B cell (primary cell): ENCODE data around the gene S100A16. TPM values are rescaled to one million over a fixed set of nuclear protein-coding genes. Genes with fewer than 3 reads are reported as not detected.

ENCODE experiments used
- ATAC-seq: fragments of 200-7000 bp; cut with Tn5 transposase; one replicate; pipeline ENCODE4 v1.10.0; 2021; ENCODE audit warnings: low read depth, mild to moderate bottlenecking, moderate number of reproducible peaks, moderate library complexity
- CTCF ChIA-PET: fragments of 350-600 bp; sonication (Branson Sonifier 250); formaldehyde crosslinking; loops from one replicate; lab custom pipeline; 2021; ENCODE audit warnings: antibody characterized with exemption, inconsistent platforms; lab: Charles Lee
- POLR2A ChIA-PET: fragments of 350-600 bp; sonication (Branson Sonifier 250); formaldehyde crosslinking; loops from one replicate; lab custom pipeline; 2021; ENCODE audit warnings: antibody characterized with exemption; lab: Charles Lee
- DNase-seq: peaks from one replicate; pipeline ENCODE4 v3.0.0; 2013
- H2AFZ ChIP-seq: 2 replicates; pipeline ENCODE4 v1.6.1; 2012; ENCODE audit warnings: mild to moderate bottlenecking, low read depth, low read length; ENCODE audit not compliant: insufficient read depth, poor library complexity, severe bottlenecking
- H3K27ac ChIP-seq, 2 donors: 1 replicate in 1 of 2; 2 replicates in 1 of 2; pipeline ENCODE4 v1.5.1; 2012 to 2013; ENCODE audit warnings: low read length in 2 of 2, mild to moderate bottlenecking in 2 of 2, moderate library complexity in 1 of 2
- H3K27me3 ChIP-seq, 4 experiments: fragments of 200-600 bp in 1 of 4; sonication (generic) in 1 of 4; replicated peaks in 1 of 4; 1 replicate in 2 of 4; 2 replicates in 2 of 4; pipeline versions ENCODE4 v1.6.1 to v1.7.0; 2013 to 2016; ENCODE audit warnings: low read length in 3 of 4, mild to moderate bottlenecking in 2 of 4, mixed read lengths in 1 of 4, moderate library complexity in 1 of 4; ENCODE audit not compliant: insufficient read depth in 4 of 4, control insufficient read depth in 3 of 4; ENCODE audit errors: control extremely low read depth in 1 of 4
- H3K36me3 ChIP-seq, 2 experiments: replicated peaks in 1 of 2; 1 replicate in 1 of 2; 2 replicates in 1 of 2; pipeline versions ENCODE4 v1.6.1 to v1.7.1; 2013; ENCODE audit warnings: low read length in 1 of 2; ENCODE audit not compliant: insufficient read depth in 2 of 2, control insufficient read depth in 1 of 2; ENCODE audit errors: control extremely low read depth in 1 of 2, extremely low read depth in 1 of 2
- H3K4me1 ChIP-seq, 2 donors: fragments of 200-600 bp in 1 of 2; sonication (generic) in 1 of 2; 1 replicate in 1 of 2; 2 replicates in 1 of 2; pipeline versions ENCODE4 v1.5.1 to v1.6.1; 2013 to 2017; ENCODE audit warnings: low read length in 2 of 2; ENCODE audit not compliant: control insufficient read depth in 2 of 2, insufficient read depth in 2 of 2
- H3K4me2 ChIP-seq: replicated peaks from 2 replicates; pipeline ENCODE3; 2012; ENCODE audit warnings: mild to moderate bottlenecking, low read depth, low read length; ENCODE audit not compliant: poor library complexity, severe bottlenecking
- H3K4me3 ChIP-seq, 5 experiments: fragments of 200-600 bp in 1 of 5; sonication (generic) in 1 of 5; 1 replicate in 3 of 5; 2 replicates in 2 of 5; pipeline versions ENCODE4 v1.5.1 to v1.7.0; 2011 to 2016; ENCODE audit warnings: low read length in 4 of 5, mild to moderate bottlenecking in 4 of 5, low read depth in 2 of 5, control low read depth in 1 of 5, moderate library complexity in 1 of 5; ENCODE audit not compliant: insufficient read depth in 1 of 5; ENCODE audit errors: control extremely low read depth in 1 of 5, extremely low read depth in 1 of 5
- H3K79me2 ChIP-seq: fragments of 200-600 bp; sonication (generic); one replicate; pipeline ENCODE4 v1.6.0; 2016; ENCODE audit warnings: low read length; ENCODE audit not compliant: control insufficient read depth, insufficient read depth
- H3K9ac ChIP-seq: fragments of 200-600 bp; sonication (generic); 2 replicates; pipeline ENCODE4 v1.6.1; 2017; ENCODE audit warnings: mild to moderate bottlenecking, low read length, moderate library complexity
- H3K9me3 ChIP-seq, 3 donors: one replicate each; pipeline versions ENCODE4 v1.6.1 to v1.7.1; 2013; ENCODE audit warnings: low read length in 2 of 3; ENCODE audit not compliant: control insufficient read depth in 2 of 3, insufficient read depth in 1 of 3; ENCODE audit errors: control extremely low read depth in 1 of 3
- H4K20me1 ChIP-seq: 2 replicates; pipeline ENCODE4 v1.6.0; 2012; ENCODE audit warnings: mild to moderate bottlenecking, low read length; ENCODE audit not compliant: insufficient read depth, control insufficient read depth, poor library complexity, severe bottlenecking
- H3K27ac Mint-ChIP-seq: one replicate; pipeline ENCODE4 v1.8.0; 2021; ENCODE audit warnings: mixed read lengths
- H3K27me3 Mint-ChIP-seq: one replicate; pipeline ENCODE4 v1.8.0; 2021; ENCODE audit warnings: mixed read lengths
- H3K4me1 Mint-ChIP-seq: one replicate; pipeline ENCODE4 v1.8.0; 2021; ENCODE audit warnings: mixed read lengths
- H3K4me3 Mint-ChIP-seq: one replicate; pipeline ENCODE4 v1.8.0; 2021; ENCODE audit warnings: mixed read lengths
- H3K9me3 Mint-ChIP-seq: one replicate; pipeline ENCODE4 v1.8.0; 2022; ENCODE audit warnings: mixed read lengths; ENCODE audit not compliant: insufficient read depth
- CTCF ChIP-seq: fragments of 200-600 bp; IDR thresholded peaks from one replicate; pipeline ENCODE4 v1.8.0; 2022; ENCODE audit warnings: antibody characterized with exemption, mild to moderate bottlenecking
- EZH2 ChIP-seq: IDR thresholded peaks from 2 replicates; pipeline ENCODE4 v1.6.1; 2012; ENCODE audit warnings: borderline replicate concordance, low read depth, mild to moderate bottlenecking, moderate library complexity, low read length; ENCODE audit not compliant: insufficient read depth, poor library complexity, severe bottlenecking
- WGBS: methylation state at CpG from one replicate; pipeline ENCODE4 v1.1.5; 2013; ENCODE audit warnings: missing lambda C conversion rate; ENCODE audit not compliant: insufficient coverage; 5-methylcytosine and 5-hydroxymethylcytosine counted together
- intact Hi-C: fragments of 100-400 bp; cut with micrococcal nuclease; formaldehyde crosslinking; loops from one replicate; pipeline ENCODE4 v1.10.0; 2022
- polyA plus RNA-seq: library from polyadenylated mRNA; depleted of rRNA; stranded (reverse); fragments of >200 nt; gene quantifications from 2 replicates; pipeline ENCODE4 v1.2.3, GENCODE V29; 2012
- total RNA-seq, 2 donors: library from RNA; stranded (reverse); fragments of 120-200 nt in 1 of 2; gene quantifications; 1 replicate in 1 of 2; 2 replicates in 1 of 2; pipeline versions ENCODE4 v1.2.3 to v1.2.4, GENCODE V29; 2013 to 2022

S100A16 gene
- total and polyA plus RNA-seq, 2 donors (not counting 1 experiment from before 2014, with no cell fraction given) = not detected

- ChIA-PET CTCF (interaction anchor here (0.6 to 2.8 kb wide), 10 partner anchors 16 to 419 kb away, joined by 3 to 36 read pairs (median 5); partner anchors contain the start of genes DENND4B, RAB13, S100A4 and S100A5), POLR2A (interaction anchor here (0.6 to 1.9 kb wide), 8 partner anchors 12 to 67 kb away, joined by 3 to 8 read pairs (median 4); partner anchors contain the start of genes CHTOP, S100A5 and S100A6)
- peak overlapping the region; percentile 72 for H2AFZ ChIP-seq
- DNase-seq (peak; percentile 50), ATAC-seq (peak; percentile 80)
- Mint-ChIP-seq H3K4me1 (peaks cover 30% of the 10 kb centered on the region), H3K27ac (peak overlapping the region; percentile 85), H3K4me3 (peak overlapping the region; percentile 55), H3K27me3 (peaks cover 7% of the 10 kb centered on the region), H3K9me3 (no peaks in the 10 kb centered on the region)
- TF ChIP-seq EZH2 (no peak), CTCF (no peak)
- no peaks in the 10 kb centered on the region for H3K79me2 ChIP-seq
- peaks cover 12 to 28% of the 10 kb centered on the region in 2 donors for H3K4me1 ChIP-seq
- intact Hi-C loops = no loop called here
- H3K9me3 ChIP-seq = no peaks in the 10 kb centered on the region
- peaks cover 0 to 2% (median 0%) of the 10 kb centered on the region in 4 experiments for H3K27me3 ChIP-seq
- H3K4me2 ChIP-seq = peak overlapping the region; percentile 58
- H3K36me3 ChIP-seq = no peaks in the 10 kb centered on the region
- no peak overlapping the region for H3K4me3 ChIP-seq
- H4K20me1 ChIP-seq = no peaks in the 10 kb centered on the region
- peak overlapping the region; percentile 29 for H3K9ac ChIP-seq
- WGBS = 49% methylated on average over 14 of the region's 16 CpGs
- peak overlapping the region; percentile 49 to 63 for H3K27ac ChIP-seq
These were observed 46.2 kb downstream of the S100A16 start for GRCh38 chr1:153566414-153567371.
